A549 treated with DMSO at 1 μM for 4 hours (cell line): ENCODE measurements around the gene MGAT2. TPM values are rescaled to one million over a fixed set of nuclear protein-coding genes. Genes with fewer than 3 reads are reported as not detected.

Experiments
- total RNA-seq: library from RNA; stranded (reverse); fragments of 200-300 nt; extraction: Qiagen RNA extraction; gene quantifications from 5 replicates; pipeline ENCODE4 v1.2.3, GENCODE V29; 2022; ENCODE audit warnings: low read depth

MGAT2 gene
- 50.5 to 57.4 TPM (median 51.1 TPM) in 5 replicates for total RNA-seq

GRCh38 chr14:49620182-49621113 is at the start of gene MGAT2, which contains the start of gene RPL36AL:
TSS of gene MGAT2 (plus strand) at chr14:49620799. CDS start at chr14:49621269, 470 bp downstream.
TSS of gene RPL36AL (minus strand) at chr14:49620626. CDS start at chr14:49619104, 1,522 bp downstream.

GRCh38 chr14:49585803-49586672 is 34.6 kb upstream of the MGAT2 start, which contains the start of gene RPS29:
TSS of gene RPS29 (minus strand) at chr14:49586380. CDS start at chr14:49586346, 34 bp downstream.

GRCh38 chr14:49598485-49599300 is 21.9 kb upstream of the MGAT2 start, which contains the start of gene LRR1:
TSS of gene LRR1 (plus strand) at chr14:49598940. CDS start at chr14:49599021, 81 bp downstream.

GRCh38 chr14:49634547-49635334 is 14.1 kb downstream of the MGAT2 start, which contains the start of gene DNAAF2:
TSS of gene DNAAF2 (minus strand) at chr14:49635244. CDS start at chr14:49635149, 95 bp downstream.

Other genes with a start within 250 kb of the MGAT2 start
- gene RPS29, start 34.4 kb upstream of the MGAT2 start, total RNA-seq: 3,303 to 4,991 TPM (median 4,389 TPM) in 5 replicates
- 44.9 to 52.5 TPM (median 51.1 TPM) in 5 replicates for gene LRR1, start 21.9 kb upstream of the MGAT2 start, total RNA-seq
- gene RPL36AL, start 173 bp upstream of the MGAT2 start, total RNA-seq: 413 to 551 TPM (median 426 TPM) in 5 replicates
- 11.7 to 14.2 TPM (median 14.0 TPM) in 5 replicates for gene DNAAF2, start 14.4 kb downstream of the MGAT2 start, total RNA-seq
- 12.4 to 15.2 TPM (median 14.3 TPM) in 5 replicates for gene POLE2, start 67.4 kb downstream of the MGAT2 start, total RNA-seq
- 0.12 to 0.29 TPM (median 0.24 TPM) in 5 replicates for gene KLHDC1, start 72.3 kb downstream of the MGAT2 start, total RNA-seq
- gene KLHDC2, start 147.4 kb downstream of the MGAT2 start, total RNA-seq: 29.1 to 37.5 TPM (median 32.8 TPM) in 5 replicates
- gene NEMF, start 232.0 kb downstream of the MGAT2 start, total RNA-seq: 27.8 to 39.0 TPM (median 37.2 TPM) in 5 replicates